GM12875 (cell line): ENCODE results near the gene SEMA4B.

ENCODE experiments used
- H3K4me3 ChIP-seq: one replicate; pipeline ENCODE4 v1.5.1; 2011; ENCODE audit warnings: low read depth, low read length, control low read depth
- TF ChIP-seq, protein P1 (sequence below): IDR thresholded peaks from 2 replicates; pipeline ENCODE4 v1.5.1; 2011; ENCODE audit warnings: low read depth, mild to moderate bottlenecking, control low read depth, inconsistent platforms, low read length, moderate library complexity, borderline replicate concordance; ENCODE audit not compliant: insufficient read depth

Gene SEMA4B

DNA sequence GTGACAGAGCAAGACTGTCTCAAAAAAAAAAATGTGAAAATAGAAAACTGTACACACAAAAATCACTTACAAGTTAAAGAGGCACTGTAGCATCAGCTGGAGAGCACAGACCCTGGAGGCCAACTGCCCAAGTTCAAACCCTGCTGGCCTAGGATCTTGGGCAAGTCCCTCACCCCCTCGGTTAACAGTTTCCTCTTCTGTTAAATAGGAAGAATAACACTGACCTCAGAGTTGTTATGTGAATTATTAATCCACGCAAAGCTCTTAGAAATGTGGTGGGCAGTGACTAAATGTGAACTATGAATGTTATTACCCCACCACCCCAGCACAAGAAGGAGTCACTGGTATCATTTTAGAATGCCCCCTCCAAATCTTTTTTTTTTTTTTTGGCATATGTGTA lies 21.4 kb downstream of the SEMA4B start:
- no peak overlapping the region for H3K4me3 ChIP-seq
- TF ChIP-seq, protein P1, sequence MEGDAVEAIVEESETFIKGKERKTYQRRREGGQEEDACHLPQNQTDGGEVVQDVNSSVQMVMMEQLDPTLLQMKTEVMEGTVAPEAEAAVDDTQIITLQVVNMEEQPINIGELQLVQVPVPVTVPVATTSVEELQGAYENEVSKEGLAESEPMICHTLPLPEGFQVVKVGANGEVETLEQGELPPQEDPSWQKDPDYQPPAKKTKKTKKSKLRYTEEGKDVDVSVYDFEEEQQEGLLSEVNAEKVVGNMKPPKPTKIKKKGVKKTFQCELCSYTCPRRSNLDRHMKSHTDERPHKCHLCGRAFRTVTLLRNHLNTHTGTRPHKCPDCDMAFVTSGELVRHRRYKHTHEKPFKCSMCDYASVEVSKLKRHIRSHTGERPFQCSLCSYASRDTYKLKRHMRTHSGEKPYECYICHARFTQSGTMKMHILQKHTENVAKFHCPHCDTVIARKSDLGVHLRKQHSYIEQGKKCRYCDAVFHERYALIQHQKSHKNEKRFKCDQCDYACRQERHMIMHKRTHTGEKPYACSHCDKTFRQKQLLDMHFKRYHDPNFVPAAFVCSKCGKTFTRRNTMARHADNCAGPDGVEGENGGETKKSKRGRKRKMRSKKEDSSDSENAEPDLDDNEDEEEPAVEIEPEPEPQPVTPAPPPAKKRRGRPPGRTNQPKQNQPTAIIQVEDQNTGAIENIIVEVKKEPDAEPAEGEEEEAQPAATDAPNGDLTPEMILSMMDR, result no peak

DNA sequence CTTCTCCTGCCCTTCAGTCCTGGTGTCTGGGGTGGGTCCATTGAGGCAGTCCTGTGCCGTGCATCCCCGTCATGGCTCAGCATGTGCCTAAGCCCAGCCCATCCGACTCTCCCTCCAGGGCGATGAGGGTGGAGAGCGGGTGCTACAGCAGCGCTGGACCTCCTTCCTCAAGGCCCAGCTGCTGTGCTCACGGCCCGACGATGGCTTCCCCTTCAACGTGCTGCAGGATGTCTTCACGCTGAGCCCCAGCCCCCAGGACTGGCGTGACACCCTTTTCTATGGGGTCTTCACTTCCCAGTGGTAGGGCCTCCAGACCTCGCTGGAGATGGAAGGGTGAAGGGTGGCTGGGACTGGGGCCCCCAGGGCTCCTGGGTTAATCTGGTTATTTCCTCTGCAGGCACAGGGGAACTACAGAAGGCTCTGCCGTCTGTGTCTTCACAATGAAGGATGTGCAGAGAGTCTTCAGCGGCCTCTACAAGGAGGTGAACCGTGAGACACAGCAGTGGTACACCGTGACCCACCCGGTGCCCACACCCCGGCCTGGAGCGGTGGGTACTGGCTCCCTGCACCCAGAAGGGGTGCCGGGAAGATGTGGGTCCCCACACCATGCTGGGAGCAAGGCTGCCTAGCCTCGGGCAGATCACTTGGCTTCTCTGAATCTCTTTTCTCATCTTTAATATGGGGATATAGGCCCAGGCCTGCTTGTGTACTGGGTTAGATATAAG lies 22.5 kb downstream of the SEMA4B start:
- no peak overlapping the region for H3K4me3 ChIP-seq
- TF ChIP-seq, protein P1, result no peak

DNA sequence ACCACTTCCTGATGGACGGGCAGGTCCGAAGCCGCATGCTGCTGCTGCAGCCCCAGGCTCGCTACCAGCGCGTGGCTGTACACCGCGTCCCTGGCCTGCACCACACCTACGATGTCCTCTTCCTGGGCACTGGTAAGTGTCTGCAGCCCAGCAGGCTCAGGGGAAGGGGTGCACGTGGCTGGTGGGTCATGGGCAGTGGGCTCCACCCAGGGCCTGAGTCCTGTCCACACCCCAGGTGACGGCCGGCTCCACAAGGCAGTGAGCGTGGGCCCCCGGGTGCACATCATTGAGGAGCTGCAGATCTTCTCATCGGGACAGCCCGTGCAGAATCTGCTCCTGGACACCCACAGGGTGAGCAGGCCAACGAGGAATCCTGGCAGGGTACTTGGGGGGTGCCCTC lies 23.9 kb downstream of the SEMA4B start:
- no peak overlapping the region for H3K4me3 ChIP-seq
- TF ChIP-seq, protein P1, result no peak

DNA sequence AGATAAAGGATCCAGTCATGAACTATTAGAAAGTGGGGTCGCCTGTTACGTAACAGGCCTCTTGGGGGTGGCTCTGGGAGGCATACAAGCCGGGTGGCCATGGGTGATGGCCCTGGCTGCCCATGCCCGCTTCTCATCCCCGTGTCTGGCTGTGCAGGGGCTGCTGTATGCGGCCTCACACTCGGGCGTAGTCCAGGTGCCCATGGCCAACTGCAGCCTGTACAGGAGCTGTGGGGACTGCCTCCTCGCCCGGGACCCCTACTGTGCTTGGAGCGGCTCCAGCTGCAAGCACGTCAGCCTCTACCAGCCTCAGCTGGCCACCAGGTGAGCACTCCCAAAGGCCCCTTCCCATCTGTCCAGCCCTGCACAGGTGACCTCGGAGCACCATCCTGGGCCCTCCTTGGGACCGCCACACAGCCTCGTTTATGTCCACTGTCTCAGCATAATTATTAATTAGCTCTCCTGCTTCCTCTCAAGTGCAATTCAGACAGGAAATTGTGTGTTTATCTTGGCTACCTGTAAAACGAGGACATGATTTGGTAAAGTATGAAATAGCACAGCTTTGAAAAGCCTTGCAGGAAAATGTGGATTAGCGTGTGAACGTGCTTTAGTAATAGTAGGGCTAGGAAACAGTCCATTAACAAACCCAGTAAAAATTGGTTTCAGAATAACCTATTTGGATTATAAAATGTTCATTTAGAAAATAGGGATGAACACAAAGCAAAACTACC lies 24.5 kb downstream of the SEMA4B start:
- TF ChIP-seq, protein P1, result no peak
- H3K4me3 ChIP-seq, result no peak overlapping the region

DNA sequence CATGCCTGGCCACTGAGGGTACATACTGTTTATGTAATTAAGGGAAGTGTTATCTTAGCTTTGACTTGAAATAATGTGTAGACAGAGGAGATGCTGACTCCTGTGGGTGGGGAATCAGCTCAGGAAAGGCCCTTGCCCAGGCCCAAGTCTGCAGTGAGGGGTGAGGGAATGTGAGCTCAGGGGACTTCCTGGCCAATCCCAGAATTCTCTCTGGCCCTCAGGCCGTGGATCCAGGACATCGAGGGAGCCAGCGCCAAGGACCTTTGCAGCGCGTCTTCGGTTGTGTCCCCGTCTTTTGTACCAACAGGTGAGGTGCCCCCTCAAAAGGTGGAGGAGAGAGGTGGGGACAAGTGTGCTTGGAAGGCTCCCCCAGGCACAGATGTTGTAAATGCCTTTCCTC lies 26.2 kb downstream of the SEMA4B start:
- H3K4me3 ChIP-seq, result no peak overlapping the region

DNA sequence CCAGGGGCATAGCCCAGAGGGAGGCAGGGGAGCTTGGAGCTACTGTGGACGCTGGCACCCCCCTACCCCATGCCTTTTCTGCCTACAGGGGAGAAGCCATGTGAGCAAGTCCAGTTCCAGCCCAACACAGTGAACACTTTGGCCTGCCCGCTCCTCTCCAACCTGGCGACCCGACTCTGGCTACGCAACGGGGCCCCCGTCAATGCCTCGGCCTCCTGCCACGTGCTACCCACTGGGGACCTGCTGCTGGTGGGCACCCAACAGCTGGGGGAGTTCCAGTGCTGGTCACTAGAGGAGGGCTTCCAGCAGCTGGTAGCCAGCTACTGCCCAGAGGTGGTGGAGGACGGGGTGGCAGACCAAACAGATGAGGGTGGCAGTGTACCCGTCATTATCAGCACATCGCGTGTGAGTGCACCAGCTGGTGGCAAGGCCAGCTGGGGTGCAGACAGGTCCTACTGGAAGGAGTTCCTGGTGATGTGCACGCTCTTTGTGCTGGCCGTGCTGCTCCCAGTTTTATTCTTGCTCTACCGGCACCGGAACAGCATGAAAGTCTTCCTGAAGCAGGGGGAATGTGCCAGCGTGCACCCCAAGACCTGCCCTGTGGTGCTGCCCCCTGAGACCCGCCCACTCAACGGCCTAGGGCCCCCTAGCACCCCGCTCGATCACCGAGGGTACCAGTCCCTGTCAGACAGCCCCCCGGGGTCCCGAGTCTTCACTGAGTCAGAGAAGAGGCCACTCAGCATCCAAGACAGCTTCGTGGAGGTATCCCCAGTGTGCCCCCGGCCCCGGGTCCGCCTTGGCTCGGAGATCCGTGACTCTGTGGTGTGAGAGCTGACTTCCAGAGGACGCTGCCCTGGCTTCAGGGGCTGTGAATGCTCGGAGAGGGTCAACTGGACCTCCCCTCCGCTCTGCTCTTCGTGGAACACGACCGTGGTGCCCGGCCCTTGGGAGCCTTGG lies 27.0 kb downstream of the SEMA4B start:
- TF ChIP-seq, protein P1, result no peak
- no peak overlapping the region for H3K4me3 ChIP-seq

More for the DNA sequence above, 26.2 kb downstream of the SEMA4B start:
- TF ChIP-seq, protein P1, result no peak
